GM12878 (cell line): ENCODE results near the gene BMAL1. TPM values are rescaled to one million over a fixed set of nuclear protein-coding genes. Genes with fewer than 3 reads are reported as not detected.

ENCODE experiments used
- ATAC-seq: fragments of 200-7000 bp; cut with Tn5 transposase; 3 replicates; pipeline ENCODE4 v1.9.1; 2020; ENCODE audit warnings: mild to moderate bottlenecking, moderate library complexity
- BruUV-seq: library from RNA; stranded (reverse); fragments of 400-500 nt; replicated peaks from 2 replicates; lab custom pipeline; 2021; lab: Mats Ljungman, UMichigan
- CTCF ChIA-PET: fragments of 300-600 bp; sonication (Branson Sonifier 250); formaldehyde crosslinking; extraction: SDS; loops from one replicate; lab custom pipeline; 2021; ENCODE audit warnings: inconsistent platforms; lab: Yijun Ruan, JAX
- POLR2A ChIA-PET: fragments of 350-600 bp; formaldehyde crosslinking; extraction: SDS; loops from one replicate; lab custom pipeline; 2021; ENCODE audit warnings: inconsistent platforms; lab: Charles Lee
- RAD21 ChIA-PET: fragments of 300-600 bp; sonication (Branson Sonifier 250); formaldehyde crosslinking; loops from one replicate; lab custom pipeline; 2023; ENCODE audit warnings: antibody characterized with exemption; ENCODE audit not compliant: unreplicated experiment; lab: Charles Lee
- SMC1A ChIA-PET: fragments of 300-600 bp; sonication (Branson Sonifier 250); formaldehyde crosslinking; loops from one replicate; lab custom pipeline; 2023; ENCODE audit not compliant: unreplicated experiment, uncharacterized antibody; lab: Charles Lee
- DNase-seq: peaks from one replicate; pipeline ENCODE4 v3.0.0-alpha.2; 2011; ENCODE audit warnings: low read depth, low spot score
- FAIRE-seq: peaks from 3 replicates; lab custom pipeline; 2011; peaks lifted over from hg19 to GRCh38; lab: Jason Lieb, UNC
- H2AFZ ChIP-seq: 2 replicates; pipeline ENCODE4 v1.6.0; 2011; ENCODE audit warnings: low read depth, low read length, control low read depth; ENCODE audit not compliant: control insufficient read depth
- H3K27ac ChIP-seq: 2 replicates; pipeline ENCODE4 v1.5.1; 2011; ENCODE audit warnings: control low read depth; ENCODE audit not compliant: control insufficient read depth, insufficient read depth
- H3K27me3 ChIP-seq, 2 experiments: replicated peaks in 1 of 2; 2 replicates each; pipeline versions ENCODE4 v1.6.0 to v1.6.1; 2011; ENCODE audit warnings: low read length in 1 of 2; ENCODE audit not compliant: control insufficient read depth in 2 of 2, insufficient read depth in 2 of 2
- H3K36me3 ChIP-seq, 2 experiments: 2 replicates each; pipeline ENCODE4 v1.5.1; 2011; ENCODE audit warnings: low read length in 1 of 2; ENCODE audit not compliant: control insufficient read depth in 2 of 2, insufficient read depth in 2 of 2
- H3K4me1 ChIP-seq: 2 replicates; pipeline ENCODE4 v1.6.1; 2011; ENCODE audit warnings: mild to moderate bottlenecking, low read length, moderate library complexity, mixed read lengths; ENCODE audit not compliant: control insufficient read depth, insufficient read depth
- H3K4me2 ChIP-seq: 2 replicates; pipeline ENCODE4 v1.6.0; 2011; ENCODE audit warnings: control low read depth; ENCODE audit not compliant: control insufficient read depth, insufficient read depth
- H3K4me3 ChIP-seq: fragments of 200-600 bp; sonication (generic); 2 replicates; pipeline ENCODE4 v1.5.1; 2016
- H3K79me2 ChIP-seq: 2 replicates; pipeline ENCODE4 v1.6.0; 2011; ENCODE audit warnings: low read length; ENCODE audit not compliant: control insufficient read depth, insufficient read depth
- H3K9ac ChIP-seq: 2 replicates; pipeline ENCODE4 v1.8.0; 2011; ENCODE audit warnings: low read length, control low read depth, mixed read lengths; ENCODE audit not compliant: control insufficient read depth, insufficient read depth
- H3K9me3 ChIP-seq: replicated peaks from 3 replicates; pipeline ENCODE4 v1.5.1; 2011; ENCODE audit warnings: mild to moderate bottlenecking, low read length; ENCODE audit not compliant: control insufficient read depth, insufficient read depth
- H4K20me1 ChIP-seq: 2 replicates; pipeline ENCODE4 v1.6.0; 2011; ENCODE audit not compliant: control insufficient read depth, insufficient read depth
- ATF7 ChIP-seq: fragments of 450-650 bp; IDR thresholded peaks from 2 replicates; pipeline ENCODE4 v1.6.1; 2016; ENCODE audit warnings: low read depth, mild to moderate bottlenecking
- CBX5 ChIP-seq: sonication (generic); IDR thresholded peaks from 2 replicates; pipeline ENCODE4 v1.6.1; 2016; ENCODE audit warnings: low read depth, moderate library complexity, mild to moderate bottlenecking, inconsistent platforms
- CREM ChIP-seq: IDR thresholded peaks from 2 replicates; pipeline ENCODE4 v1.6.1; 2014; ENCODE audit warnings: antibody characterized with exemption, low read depth
- DPF2 ChIP-seq: fragments of 450-650 bp; IDR thresholded peaks from 2 replicates; pipeline ENCODE4 v1.6.1; 2017; ENCODE audit warnings: mild to moderate bottlenecking
- JUNB ChIP-seq: IDR thresholded peaks from 2 replicates; pipeline ENCODE4 v1.6.1; 2016; ENCODE audit warnings: antibody characterized with exemption, mild to moderate bottlenecking
- MEF2B ChIP-seq: fragments of 450-650 bp; IDR thresholded peaks from 2 replicates; pipeline ENCODE4 v1.6.1; 2018; ENCODE audit warnings: mild to moderate bottlenecking, moderate library complexity; ENCODE audit not compliant: partially characterized antibody, poor library complexity, severe bottlenecking
- NFYA ChIP-seq: IDR thresholded peaks from 2 replicates; pipeline ENCODE4 v1.6.1; 2011; ENCODE audit warnings: low read depth, mild to moderate bottlenecking, low read length, improper control_type of control experiment, borderline replicate concordance
- POU2F2 ChIP-seq: IDR thresholded peaks from 3 replicates; pipeline ENCODE4 v1.6.1; 2011; ENCODE audit warnings: low read depth, mild to moderate bottlenecking, low read length, borderline replicate concordance
- RB1 ChIP-seq: fragments of 450-650 bp; formaldehyde crosslinking; IDR thresholded peaks from 2 replicates; pipeline ENCODE4 v1.6.1; 2017; ENCODE audit warnings: mild to moderate bottlenecking, borderline replicate concordance
- RELA ChIP-seq: fragments of 450-650 bp; IDR thresholded peaks from 2 replicates; pipeline ENCODE4 v1.8.0; 2014; ENCODE audit warnings: borderline replicate concordance; ENCODE audit not compliant: partially characterized antibody
- RFX5 ChIP-seq: IDR thresholded peaks from 2 replicates; pipeline ENCODE4 v1.6.1; 2011; ENCODE audit warnings: low read depth, low read length, improper control_type of control experiment
- SIX5 ChIP-seq: IDR thresholded peaks from 2 replicates; pipeline ENCODE4 v1.6.1; 2011; ENCODE audit warnings: mild to moderate bottlenecking, low read depth, low read length, moderate library complexity; ENCODE audit not compliant: severe bottlenecking
- SREBF1 ChIP-seq: IDR thresholded peaks from 2 replicates; pipeline ENCODE4 v1.6.1; 2012; ENCODE audit warnings: mild to moderate bottlenecking, low read length
- TCF3 ChIP-seq: IDR thresholded peaks from 2 replicates; pipeline ENCODE4 v1.6.1; 2012; ENCODE audit warnings: low read depth, mild to moderate bottlenecking, low read length, borderline replicate concordance; ENCODE audit not compliant: insufficient read depth
- YY1 ChIP-seq: IDR thresholded peaks from 2 replicates; pipeline ENCODE4 v1.6.1; 2011; ENCODE audit warnings: low read depth, mild to moderate bottlenecking, low read length
- WGBS: methylation state at CpG from one replicate; pipeline ENCODE4 v1.1.6; 2016; ENCODE audit warnings: low lambda C conversion rate; ENCODE audit not compliant: insufficient replicate concordance, insufficient coverage; ENCODE audit errors: missing lambda C conversion rate; 5-methylcytosine and 5-hydroxymethylcytosine counted together
- in situ Hi-C: fragments of 300-500 bp; cut with MboI; formaldehyde crosslinking; loops from 9 replicates; pipeline ENCODE4 v1.14.3; 2018; ENCODE audit warnings: mixed read lengths
- intact Hi-C: fragments of 100-400 bp; cut with micrococcal nuclease; formaldehyde crosslinking; loops from one replicate; pipeline ENCODE4 v1.14.2; 2022; ENCODE audit not compliant: unreplicated experiment
- polyA plus RNA-seq, 11 experiments: library from polyadenylated mRNA; depleted of rRNA in 4 of 11; unstranded in 6 of 11; stranded (reverse) in 5 of 11; fragments of >200 nt; fragmentation: Nextera tagmentation in 4 of 11; fragmentation: Illumina TruSeq in 1 of 11; extraction: Ambion mirVana in 4 of 11; extraction: Trizol in 1 of 11; gene quantifications; 1 replicate in 1 of 11; 2 replicates in 10 of 11; pipeline versions ENCODE4 v1.2.1 to v1.2.3, GENCODE V29; 2011 to 2016; ENCODE audit warnings: inconsistent platforms in 2 of 11, missing spikeins in 2 of 11, low read depth in 1 of 11
- total RNA-seq, 4 experiments: library from RNA; depleted of rRNA in 3 of 4; stranded (reverse); fragments of >200 nt in 3 of 4; fragmentation: Illumina TruSeq in 1 of 4; extraction: Trizol in 1 of 4; gene quantifications; 2 replicates each; pipeline versions ENCODE4 v1.2.1 to v1.2.3, GENCODE V29; 2013 to 2021
- TF ChIP-seq, protein P1 (sequence below): fragments of 450-650 bp; IDR thresholded peaks from 2 replicates; pipeline ENCODE4 v1.6.1; 2017; ENCODE audit warnings: mild to moderate bottlenecking, low read depth, inconsistent platforms; ENCODE audit not compliant: poor library complexity, severe bottlenecking
- TF ChIP-seq, protein P2 (sequence below): fragments of 450-650 bp; IDR thresholded peaks from 2 replicates; pipeline ENCODE4 v1.6.1; 2017; ENCODE audit warnings: antibody characterized with exemption, mild to moderate bottlenecking, moderate library complexity

Gene BMAL1
- total and polyA plus RNA-seq, 10 of the 15 experiments (the other 5 are each of a cell fraction or from before 2014, with no cell fraction given): 3.5 to 40.6 (median 13.6) TPM

DNA sequence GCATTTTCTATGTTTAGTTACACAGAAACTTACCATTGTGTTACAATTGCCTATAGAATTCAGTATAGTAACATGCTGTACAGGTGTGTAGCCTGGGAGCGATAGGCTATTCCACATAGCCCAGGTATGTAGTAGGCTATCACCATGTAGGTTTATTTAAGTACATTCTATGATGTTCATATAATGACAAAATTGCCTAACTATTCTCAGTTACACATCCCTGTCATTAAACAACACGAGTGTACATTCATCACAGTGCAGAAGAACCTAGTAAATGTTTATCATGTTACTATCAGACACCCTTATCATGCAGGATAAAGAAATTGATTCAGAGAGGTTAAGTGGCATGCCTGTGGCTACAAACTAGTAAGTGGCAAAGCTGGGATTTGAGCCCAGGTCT is 28.4 kb upstream of the BMAL1 start:
- ChIA-PET CTCF (interaction anchor here (0.8 to 13.8 kb wide), 9 partner anchors 8 to 135 kb away, joined by 3 to 253 read pairs (median 8); no protein-coding TSS in a partner anchor), SMC1A (interaction anchor here (0.9 to 7.2 kb wide), 5 partner anchors 35 to 215 kb away, joined by 3 to 132 read pairs (median 32); no protein-coding TSS in a partner anchor), RAD21 (interaction anchor here (1.1 to 11.4 kb wide), 5 partner anchors 36 to 97 kb away, joined by 3 to 171 read pairs (median 5); no protein-coding TSS in a partner anchor), POLR2A (no interaction called here)
- H3K4me3 ChIP-seq: no peak overlapping the region
- no peaks in the 10 kb centered on the region for H3K9me3 ChIP-seq
- H2AFZ ChIP-seq: no peak overlapping the region
- intact Hi-C loops (no loop called here), in situ Hi-C loops (no loop called here)
- H3K79me2 ChIP-seq: no peaks in the 10 kb centered on the region
- H3K4me1 ChIP-seq: no peaks in the 10 kb centered on the region
- H3K9ac ChIP-seq: no peak overlapping the region
- no peaks in the 10 kb centered on the region for H4K20me1 ChIP-seq
- no peak overlapping the region for H3K27ac ChIP-seq
- no TSS peak for BruUV-seq
- DNase-seq: no peak
- H3K36me3 ChIP-seq: no peaks in the 10 kb centered on the region
- 46% methylated on average over 2 of the region's 2 CpGs for WGBS
- H3K4me2 ChIP-seq: no peak overlapping the region
- H3K27me3 ChIP-seq: no peaks in the 10 kb centered on the region; a peak in 2 of 4 replicates
- no peak for ATAC-seq
- no peak for FAIRE-seq
- TF ChIP-seq RELA (no peak), JUNB (no peak), POU2F2 (no peak), RFX5 (no peak), DPF2 (no peak), RB1 (no peak), ATF7 (no peak), CBX5 (no peak), CREM (no peak), TCF3 (no peak), YY1 (no peak), NFYA (no peak), SREBF1 (no peak), SIX5 (no peak), MEF2B (no peak)
- TF ChIP-seq, protein P1, sequence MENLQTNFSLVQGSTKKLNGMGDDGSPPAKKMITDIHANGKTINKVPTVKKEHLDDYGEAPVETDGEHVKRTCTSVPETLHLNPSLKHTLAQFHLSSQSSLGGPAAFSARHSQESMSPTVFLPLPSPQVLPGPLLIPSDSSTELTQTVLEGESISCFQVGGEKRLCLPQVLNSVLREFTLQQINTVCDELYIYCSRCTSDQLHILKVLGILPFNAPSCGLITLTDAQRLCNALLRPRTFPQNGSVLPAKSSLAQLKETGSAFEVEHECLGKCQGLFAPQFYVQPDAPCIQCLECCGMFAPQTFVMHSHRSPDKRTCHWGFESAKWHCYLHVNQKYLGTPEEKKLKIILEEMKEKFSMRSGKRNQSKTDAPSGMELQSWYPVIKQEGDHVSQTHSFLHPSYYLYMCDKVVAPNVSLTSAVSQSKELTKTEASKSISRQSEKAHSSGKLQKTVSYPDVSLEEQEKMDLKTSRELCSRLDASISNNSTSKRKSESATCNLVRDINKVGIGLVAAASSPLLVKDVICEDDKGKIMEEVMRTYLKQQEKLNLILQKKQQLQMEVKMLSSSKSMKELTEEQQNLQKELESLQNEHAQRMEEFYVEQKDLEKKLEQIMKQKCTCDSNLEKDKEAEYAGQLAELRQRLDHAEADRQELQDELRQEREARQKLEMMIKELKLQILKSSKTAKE: no peak
- TF ChIP-seq, protein P2, sequence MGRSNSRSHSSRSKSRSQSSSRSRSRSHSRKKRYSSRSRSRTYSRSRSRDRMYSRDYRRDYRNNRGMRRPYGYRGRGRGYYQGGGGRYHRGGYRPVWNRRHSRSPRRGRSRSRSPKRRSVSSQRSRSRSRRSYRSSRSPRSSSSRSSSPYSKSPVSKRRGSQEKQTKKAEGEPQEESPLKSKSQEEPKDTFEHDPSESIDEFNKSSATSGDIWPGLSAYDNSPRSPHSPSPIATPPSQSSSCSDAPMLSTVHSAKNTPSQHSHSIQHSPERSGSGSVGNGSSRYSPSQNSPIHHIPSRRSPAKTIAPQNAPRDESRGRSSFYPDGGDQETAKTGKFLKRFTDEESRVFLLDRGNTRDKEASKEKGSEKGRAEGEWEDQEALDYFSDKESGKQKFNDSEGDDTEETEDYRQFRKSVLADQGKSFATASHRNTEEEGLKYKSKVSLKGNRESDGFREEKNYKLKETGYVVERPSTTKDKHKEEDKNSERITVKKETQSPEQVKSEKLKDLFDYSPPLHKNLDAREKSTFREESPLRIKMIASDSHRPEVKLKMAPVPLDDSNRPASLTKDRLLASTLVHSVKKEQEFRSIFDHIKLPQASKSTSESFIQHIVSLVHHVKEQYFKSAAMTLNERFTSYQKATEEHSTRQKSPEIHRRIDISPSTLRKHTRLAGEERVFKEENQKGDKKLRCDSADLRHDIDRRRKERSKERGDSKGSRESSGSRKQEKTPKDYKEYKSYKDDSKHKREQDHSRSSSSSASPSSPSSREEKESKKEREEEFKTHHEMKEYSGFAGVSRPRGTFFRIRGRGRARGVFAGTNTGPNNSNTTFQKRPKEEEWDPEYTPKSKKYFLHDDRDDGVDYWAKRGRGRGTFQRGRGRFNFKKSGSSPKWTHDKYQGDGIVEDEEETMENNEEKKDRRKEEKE: no peak
